RWPE2 (cell line): ENCODE results near the gene PROM2.

Source experiments
- ATAC-seq: fragments of 200-7000 bp; cut with Tn5 transposase; 3 replicates; pipeline ENCODE4 v1.9.1; 2021; ENCODE audit warnings: low read depth
- DNase-seq: peaks from one replicate; pipeline ENCODE4 v3.0.0-alpha.2; 2020; ENCODE audit warnings: low spot score
- H3K27ac ChIP-seq: fragments of 450-650 bp; 2 replicates; pipeline ENCODE4 v1.5.1; 2017; ENCODE audit warnings: mild to moderate bottlenecking; ENCODE audit not compliant: poor library complexity, severe bottlenecking
- H3K27me3 ChIP-seq: fragments of 250-450 bp; sonication (Bioruptor Pico); 2 replicates; pipeline ENCODE4 v1.5.1; 2021; ENCODE audit warnings: mild to moderate bottlenecking, moderate library complexity; ENCODE audit not compliant: insufficient read depth, poor library complexity, severe bottlenecking
- H3K36me3 ChIP-seq: fragments of 250-450 bp; sonication (Bioruptor Pico); 2 replicates; pipeline ENCODE4 v1.5.1; 2020; ENCODE audit warnings: low read depth, mild to moderate bottlenecking, moderate library complexity
- H3K4me1 ChIP-seq: fragments of 250-450 bp; sonication (Bioruptor Pico); 2 replicates; pipeline ENCODE4 v1.5.1; 2021; ENCODE audit warnings: mild to moderate bottlenecking, moderate library complexity; ENCODE audit not compliant: insufficient read depth, poor library complexity, severe bottlenecking
- H3K4me3 ChIP-seq: fragments of 250-450 bp; sonication (Bioruptor Pico); 2 replicates; pipeline ENCODE4 v1.5.1; 2021; ENCODE audit warnings: mild to moderate bottlenecking, moderate library complexity; ENCODE audit not compliant: severe bottlenecking
- H3K9me3 ChIP-seq: fragments of 250-450 bp; sonication (Bioruptor Pico); 2 replicates; pipeline ENCODE4 v1.5.1; 2021; ENCODE audit warnings: mild to moderate bottlenecking, moderate library complexity; ENCODE audit not compliant: severe bottlenecking
- TF ChIP-seq, protein P1 (sequence below): fragments of 450-650 bp; IDR thresholded peaks from one replicate; pipeline ENCODE4 v1.5.1; 2017; ENCODE audit warnings: mild to moderate bottlenecking, moderate library complexity; ENCODE audit not compliant: poor library complexity, severe bottlenecking

Gene PROM2, protein sequence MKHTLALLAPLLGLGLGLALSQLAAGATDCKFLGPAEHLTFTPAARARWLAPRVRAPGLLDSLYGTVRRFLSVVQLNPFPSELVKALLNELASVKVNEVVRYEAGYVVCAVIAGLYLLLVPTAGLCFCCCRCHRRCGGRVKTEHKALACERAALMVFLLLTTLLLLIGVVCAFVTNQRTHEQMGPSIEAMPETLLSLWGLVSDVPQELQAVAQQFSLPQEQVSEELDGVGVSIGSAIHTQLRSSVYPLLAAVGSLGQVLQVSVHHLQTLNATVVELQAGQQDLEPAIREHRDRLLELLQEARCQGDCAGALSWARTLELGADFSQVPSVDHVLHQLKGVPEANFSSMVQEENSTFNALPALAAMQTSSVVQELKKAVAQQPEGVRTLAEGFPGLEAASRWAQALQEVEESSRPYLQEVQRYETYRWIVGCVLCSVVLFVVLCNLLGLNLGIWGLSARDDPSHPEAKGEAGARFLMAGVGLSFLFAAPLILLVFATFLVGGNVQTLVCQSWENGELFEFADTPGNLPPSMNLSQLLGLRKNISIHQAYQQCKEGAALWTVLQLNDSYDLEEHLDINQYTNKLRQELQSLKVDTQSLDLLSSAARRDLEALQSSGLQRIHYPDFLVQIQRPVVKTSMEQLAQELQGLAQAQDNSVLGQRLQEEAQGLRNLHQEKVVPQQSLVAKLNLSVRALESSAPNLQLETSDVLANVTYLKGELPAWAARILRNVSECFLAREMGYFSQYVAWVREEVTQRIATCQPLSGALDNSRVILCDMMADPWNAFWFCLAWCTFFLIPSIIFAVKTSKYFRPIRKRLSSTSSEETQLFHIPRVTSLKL

DNA sequence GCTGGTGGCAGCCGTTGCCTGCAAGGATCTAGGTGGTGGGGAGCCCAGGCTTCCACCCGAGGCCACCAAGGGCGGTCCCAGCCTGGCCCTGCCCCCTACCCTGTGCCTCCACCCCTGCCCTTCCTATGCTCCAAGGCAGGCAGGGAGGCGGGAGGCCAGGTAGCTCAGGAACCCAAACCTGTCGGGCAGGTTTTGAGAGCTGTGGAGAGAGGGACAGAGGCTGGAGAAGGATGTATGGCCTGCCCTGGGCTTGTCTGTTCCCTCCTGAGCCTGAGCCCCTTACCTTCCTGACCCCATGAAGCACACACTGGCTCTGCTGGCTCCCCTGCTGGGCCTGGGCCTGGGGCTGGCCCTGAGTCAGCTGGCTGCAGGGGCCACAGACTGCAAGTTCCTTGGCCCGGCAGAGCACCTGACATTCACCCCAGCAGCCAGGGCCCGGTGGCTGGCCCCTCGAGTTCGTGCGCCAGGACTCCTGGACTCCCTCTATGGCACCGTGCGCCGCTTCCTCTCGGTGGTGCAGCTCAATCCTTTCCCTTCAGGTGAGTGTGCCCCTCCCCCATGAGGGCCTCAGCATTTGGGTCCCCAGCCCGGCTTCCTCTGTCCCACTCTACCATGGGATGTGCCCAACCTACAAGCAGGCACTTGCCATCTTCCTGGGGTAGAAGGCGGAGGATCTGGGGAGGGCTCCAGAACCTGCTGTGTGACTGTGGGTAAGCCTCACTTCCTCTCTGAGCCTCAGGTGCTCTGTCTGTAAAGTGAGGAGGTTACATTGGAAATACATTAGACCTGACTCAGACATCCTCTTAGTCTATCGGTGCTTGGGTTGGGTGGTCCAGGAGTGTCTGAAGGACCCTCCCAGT, at the start of gene PROM2:
PROM2 (plus strand) TSS at position 159 of the 860 bp plus-strand sequence; CDS start at position 296, 137 bp downstream.
- Histone ChIP-seq H3K36me3 (peaks cover 8% of the 10 kb centered on the region; the same call in 1 of the 2 replicates), H3K4me3 (peak within 1 kb of the TSS; percentile 25), H3K9me3 (no peaks in the 10 kb centered on the region), H3K4me1 (peaks cover 40% of the 10 kb centered on the region), H3K27ac (peak within 1 kb of the TSS; percentile 75), H3K27me3 (no peaks in the 10 kb centered on the region)
- peak; percentile 68 for ATAC-seq
- TF ChIP-seq, protein P1, sequence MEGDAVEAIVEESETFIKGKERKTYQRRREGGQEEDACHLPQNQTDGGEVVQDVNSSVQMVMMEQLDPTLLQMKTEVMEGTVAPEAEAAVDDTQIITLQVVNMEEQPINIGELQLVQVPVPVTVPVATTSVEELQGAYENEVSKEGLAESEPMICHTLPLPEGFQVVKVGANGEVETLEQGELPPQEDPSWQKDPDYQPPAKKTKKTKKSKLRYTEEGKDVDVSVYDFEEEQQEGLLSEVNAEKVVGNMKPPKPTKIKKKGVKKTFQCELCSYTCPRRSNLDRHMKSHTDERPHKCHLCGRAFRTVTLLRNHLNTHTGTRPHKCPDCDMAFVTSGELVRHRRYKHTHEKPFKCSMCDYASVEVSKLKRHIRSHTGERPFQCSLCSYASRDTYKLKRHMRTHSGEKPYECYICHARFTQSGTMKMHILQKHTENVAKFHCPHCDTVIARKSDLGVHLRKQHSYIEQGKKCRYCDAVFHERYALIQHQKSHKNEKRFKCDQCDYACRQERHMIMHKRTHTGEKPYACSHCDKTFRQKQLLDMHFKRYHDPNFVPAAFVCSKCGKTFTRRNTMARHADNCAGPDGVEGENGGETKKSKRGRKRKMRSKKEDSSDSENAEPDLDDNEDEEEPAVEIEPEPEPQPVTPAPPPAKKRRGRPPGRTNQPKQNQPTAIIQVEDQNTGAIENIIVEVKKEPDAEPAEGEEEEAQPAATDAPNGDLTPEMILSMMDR = no peak
- peak; percentile 82 for DNase-seq

DNA sequence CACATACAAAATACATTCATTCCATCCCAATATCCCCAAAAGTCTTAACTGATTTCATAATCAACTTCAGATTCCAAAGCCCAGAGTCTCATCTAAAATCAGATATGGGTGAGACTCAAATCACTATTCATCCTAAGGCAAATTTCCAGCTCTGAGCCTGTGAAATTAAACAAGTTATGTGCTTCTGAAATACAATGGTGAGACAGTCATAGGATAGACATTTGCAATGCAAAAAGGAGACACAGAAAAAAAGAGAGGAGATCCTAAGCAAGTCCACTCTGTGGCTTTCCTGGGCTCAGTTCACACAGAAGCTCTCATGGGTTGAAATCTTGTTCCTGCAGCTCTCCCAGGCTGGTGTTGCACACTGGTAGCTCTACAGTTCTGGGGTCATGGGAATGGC, 48.6 kb upstream of the PROM2 start:
- H3K4me3 ChIP-seq = no peak overlapping the region
- no peak for ATAC-seq

DNA sequence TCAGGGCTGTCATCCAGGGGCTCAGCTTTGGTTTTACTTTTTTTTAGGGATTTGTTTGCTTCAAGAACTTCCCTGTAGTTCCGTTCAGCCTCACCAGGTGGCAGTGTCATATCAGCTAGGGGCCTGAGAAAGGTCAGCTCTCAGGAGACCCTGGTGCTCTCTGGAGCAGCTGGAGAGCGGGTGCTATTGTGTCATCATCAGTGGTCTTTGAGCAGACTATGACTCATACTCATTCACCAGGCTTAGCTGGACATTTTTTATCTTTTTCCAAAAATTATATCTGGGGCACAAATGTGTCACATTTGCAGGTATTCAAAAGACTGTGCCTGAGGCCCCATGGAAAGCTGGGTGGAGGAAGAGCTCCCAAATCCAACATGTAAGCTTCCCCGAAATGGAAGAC, 42.5 kb upstream of the PROM2 start:
- Histone ChIP-seq H3K9me3 (no peaks in the 10 kb centered on the region), H3K4me3 (no peak overlapping the region), H3K27ac (no peak overlapping the region), H3K4me1 (no peaks in the 10 kb centered on the region), H3K27me3 (no peaks in the 10 kb centered on the region), H3K36me3 (no peaks in the 10 kb centered on the region)
- TF ChIP-seq, protein P1 = peak; percentile 97
- ATAC-seq (peak; percentile 44; the same call in 2 of the 3 replicates), DNase-seq (peak; percentile 61)

More for the DNA sequence above, 48.6 kb upstream of the PROM2 start:
- Histone ChIP-seq H3K36me3 (no peaks in the 10 kb centered on the region), H3K27me3 (no peaks in the 10 kb centered on the region), H3K9me3 (peaks cover 4% of the 10 kb centered on the region), H3K4me1 (no peaks in the 10 kb centered on the region), H3K27ac (no peak overlapping the region)
- TF ChIP-seq, protein P1 = no peak
- DNase-seq = no peak

DNA sequence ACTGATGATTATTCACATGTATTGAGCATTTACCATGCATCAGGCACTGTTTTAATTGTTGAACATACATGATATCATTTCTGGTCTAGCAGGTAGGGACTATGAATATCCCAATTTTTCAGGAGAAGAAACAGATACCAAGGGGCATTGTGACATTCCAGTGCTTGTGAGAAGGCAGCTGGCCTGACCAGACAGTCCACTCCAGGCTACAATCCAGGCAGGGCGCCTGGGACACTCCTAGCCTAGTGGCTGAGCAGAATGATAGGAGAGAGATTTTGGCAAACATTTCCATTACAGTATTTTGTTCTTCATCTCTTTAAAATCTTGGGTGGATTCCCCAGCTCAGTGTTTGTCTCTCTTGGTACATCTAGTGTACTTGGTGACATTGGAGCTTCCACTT, 42.0 kb upstream of the PROM2 start:
- Histone ChIP-seq H3K36me3 (no peaks in the 10 kb centered on the region), H3K27ac (no peak overlapping the region), H3K4me3 (no peak overlapping the region), H3K27me3 (no peaks in the 10 kb centered on the region), H3K4me1 (no peaks in the 10 kb centered on the region), H3K9me3 (no peaks in the 10 kb centered on the region)
- TF ChIP-seq, protein P1 = no peak
- ATAC-seq (no peak), DNase-seq (no peak)
